Stimulated activated CD8-positive, alpha-beta memory T cell treated with anti-CD3 and anti-CD28 coated beads, Interleukin-7, amount 100 ng/mL, for 48 hours (primary cell): ENCODE data around the gene ZFP62.
"Not testable (repeated sequence)": the region's sequence is repeated elsewhere in the genome, so short reads cannot be mapped to it uniquely, and the experiment has no call there.

ENCODE experiments used
- DNase-seq, 2 donors: peaks; one replicate each; pipeline ENCODE4 v3.0.0-alpha.2; 2020; ENCODE audit warnings: low read depth in 1 of 2; ENCODE audit errors: extremely low read depth in 1 of 2

ZFP62 gene

GRCh38 chr5:180831139-180832093 is 29.7 kb downstream of the ZFP62 start:
- DNase-seq, result peak; percentile 70 to 74

GRCh38 chr5:180830253-180831138 is 30.6 kb downstream of the ZFP62 start:
- peak; percentile 45 to 52 for DNase-seq

- DNase-seq, result no peak
Measured at GRCh38 chr5:180829726-180830125, 31.4 kb downstream of the ZFP62 start.

GRCh38 chr5:180828756-180829531 is 32.1 kb downstream of the ZFP62 start:
- DNase-seq, result not testable (repeated sequence)

GRCh38 chr5:180827374-180827773 is 33.7 kb downstream of the ZFP62 start:
- DNase-seq, result not testable (repeated sequence)

- DNase-seq, result no peak
Measured at GRCh38 chr5:180825768-180826525, 35.1 kb downstream of the ZFP62 start.

- DNase-seq, result no peak
Measured at GRCh38 chr5:180824630-180825476, 36.2 kb downstream of the ZFP62 start.

GRCh38 chr5:180823940-180824629 is 37.0 kb downstream of the ZFP62 start:
- no peak for DNase-seq

- DNase-seq, result no peak
Measured at GRCh38 chr5:180823346-180823745, 37.7 kb downstream of the ZFP62 start.

GRCh38 chr5:180821538-180821937 is 39.5 kb downstream of the ZFP62 start:
- no peak for DNase-seq

- no peak for DNase-seq
Measured at GRCh38 chr5:180820788-180821321, 40.2 kb downstream of the ZFP62 start.

GRCh38 chr5:180818677-180819341 is 42.3 kb downstream of the ZFP62 start:
- no peak for DNase-seq

- no peak for DNase-seq
Measured at GRCh38 chr5:180817893-180818674, 43.0 kb downstream of the ZFP62 start.

- DNase-seq, result no peak
Measured at GRCh38 chr5:180816608-180817534, 44.2 kb downstream of the ZFP62 start.

- DNase-seq, result no peak
Measured at GRCh38 chr5:180815293-180815917, 45.7 kb downstream of the ZFP62 start.
